ENCODE results near the gene LIPC.

- TF ChIP-seq CTCF (IDR thresholded peaks at IDR 0.05; ENCODE audit: extremely low read depth in 1 of 2, insufficient read depth in 1 of 2, low read depth in 1 of 2, low read length in 2 of 2) (no peak), POLR2A (IDR thresholded peaks at IDR 0.05; ENCODE audit: low read depth, low read length) (no peak), MYC (IDR thresholded peaks at IDR 0.05; ENCODE audit: low read depth, low read length) (no peak), POLR2AphosphoS5 (IDR thresholded peaks at IDR 0.05; ENCODE audit: insufficient read depth, low read depth, low read length) (no peak)
These were observed 32.2 kb downstream of the LIPC start for GRCh38 chr15:58463815-58464650.

Measured in endothelial cell of umbilical vein (primary cell).